H1 (cell line): ENCODE results near the gene TBC1D24.

Source experiments
- EZH2 ChIP-seq: fragments of 200-600 bp; sonication (generic); IDR thresholded peaks from 2 replicates; pipeline ENCODE4 v1.7.1; 2012; ENCODE audit warnings: low read depth, mild to moderate bottlenecking, moderate library complexity, low read length, inconsistent platforms; ENCODE audit not compliant: severe bottlenecking
- MAFK ChIP-seq: IDR thresholded peaks from 2 replicates; pipeline ENCODE4 v1.6.1; 2012; ENCODE audit warnings: low read depth, mild to moderate bottlenecking, improper control_type of control experiment, low read length
- POLR2AphosphoS5 ChIP-seq: IDR thresholded peaks from 2 replicates; pipeline ENCODE4 v1.6.1; 2011; ENCODE audit warnings: low read depth, low read length
- SIN3A ChIP-seq, 2 experiments: IDR thresholded peaks in 1 of 2; conservative IDR thresholded peaks in 1 of 2; 2 replicates each; pipeline ENCODE4 v1.6.1; 2011 to 2012; ENCODE audit warnings: low read length in 2 of 2, improper control_type of control experiment in 1 of 2, low read depth in 1 of 2, mild to moderate bottlenecking in 1 of 2
- TF ChIP-seq, protein P1 (sequence below), 3 experiments: IDR thresholded peaks; 1 replicate in 2 of 3; 2 replicates in 1 of 3; pipeline versions ENCODE4 v1.5.1 to v1.6.1; 2011; ENCODE audit warnings: low read length in 3 of 3, mild to moderate bottlenecking in 3 of 3, inconsistent platforms in 2 of 3, low read depth in 1 of 3, moderate library complexity in 1 of 3; ENCODE audit not compliant: insufficient read depth in 1 of 3; ENCODE audit errors: control extremely low read depth in 1 of 3

DNA sequence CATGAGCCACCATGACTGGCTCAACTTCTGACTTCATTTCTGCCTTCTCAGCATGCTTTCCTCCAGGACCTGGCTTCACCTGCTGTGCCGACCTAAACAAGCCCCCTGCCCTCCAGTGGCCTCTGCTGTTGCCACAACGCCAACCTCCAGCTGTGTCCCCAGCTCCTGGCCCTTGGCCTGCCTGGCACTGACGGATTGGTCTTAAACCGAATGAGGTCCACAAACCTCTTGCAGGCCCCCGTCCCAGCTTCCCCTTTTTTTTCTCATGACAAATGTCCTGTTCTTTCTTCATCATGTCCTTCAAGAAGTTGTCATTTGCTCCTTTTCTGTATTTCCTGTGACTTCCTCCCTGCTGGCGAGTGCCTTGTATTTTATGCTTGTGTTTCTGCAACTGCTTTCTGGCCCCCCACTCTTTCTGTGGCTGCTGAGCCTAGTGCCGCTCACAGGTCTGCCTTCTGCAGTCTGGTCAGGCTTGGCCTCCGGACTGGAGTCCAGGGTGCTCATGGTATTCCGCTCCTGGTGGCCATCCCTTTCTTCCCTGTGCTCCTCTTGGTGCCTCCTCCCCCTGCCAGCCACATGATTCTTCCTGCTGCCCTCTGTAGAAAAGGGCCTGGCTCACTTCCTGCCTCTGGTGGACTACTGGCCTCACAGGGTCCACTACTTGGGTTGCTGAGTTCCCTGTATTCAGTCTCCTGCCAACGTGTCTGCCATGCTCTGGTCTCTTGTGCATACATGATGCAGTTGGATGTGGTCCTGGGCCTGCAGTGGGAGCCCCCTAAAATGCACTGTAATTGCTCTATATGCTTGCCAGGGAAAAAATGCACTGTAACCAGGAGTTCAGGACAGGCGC is 41.7 kb downstream of the TBC1D24 start:
- TF ChIP-seq MAFK (no peak), EZH2 (no peak), SIN3A (conservative IDR thresholded peaks at IDR 0.05 in 1 of 2, IDR thresholded peaks at IDR 0.05 in 1 of 2; ENCODE audit: low read depth in 1 of 2, low read length in 2 of 2) (no peak), POLR2AphosphoS5 (no peak)
- TF ChIP-seq, protein P1, sequence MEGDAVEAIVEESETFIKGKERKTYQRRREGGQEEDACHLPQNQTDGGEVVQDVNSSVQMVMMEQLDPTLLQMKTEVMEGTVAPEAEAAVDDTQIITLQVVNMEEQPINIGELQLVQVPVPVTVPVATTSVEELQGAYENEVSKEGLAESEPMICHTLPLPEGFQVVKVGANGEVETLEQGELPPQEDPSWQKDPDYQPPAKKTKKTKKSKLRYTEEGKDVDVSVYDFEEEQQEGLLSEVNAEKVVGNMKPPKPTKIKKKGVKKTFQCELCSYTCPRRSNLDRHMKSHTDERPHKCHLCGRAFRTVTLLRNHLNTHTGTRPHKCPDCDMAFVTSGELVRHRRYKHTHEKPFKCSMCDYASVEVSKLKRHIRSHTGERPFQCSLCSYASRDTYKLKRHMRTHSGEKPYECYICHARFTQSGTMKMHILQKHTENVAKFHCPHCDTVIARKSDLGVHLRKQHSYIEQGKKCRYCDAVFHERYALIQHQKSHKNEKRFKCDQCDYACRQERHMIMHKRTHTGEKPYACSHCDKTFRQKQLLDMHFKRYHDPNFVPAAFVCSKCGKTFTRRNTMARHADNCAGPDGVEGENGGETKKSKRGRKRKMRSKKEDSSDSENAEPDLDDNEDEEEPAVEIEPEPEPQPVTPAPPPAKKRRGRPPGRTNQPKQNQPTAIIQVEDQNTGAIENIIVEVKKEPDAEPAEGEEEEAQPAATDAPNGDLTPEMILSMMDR (IDR thresholded peaks at IDR 0.05; ENCODE audit: control extremely low read depth in 1 of 3, insufficient read depth in 1 of 3, low read depth in 1 of 3, low read length in 3 of 3): no peak
